Measurements from ENCODE around the gene ZNF561.

ZNF561 gene

GRCh38 chr19:9580728-9581127 is 40.3 kb downstream of the ZNF561 start:
- Histone ChIP-seq H3K27ac (ENCODE audit: low read depth, low read length) (no peak overlapping the region), H3K4me3 (ENCODE audit: low read depth, low read length) (peak overlapping the region; percentile 29), H3K36me3 (ENCODE audit: control insufficient read depth, insufficient read depth, low read length) (peaks cover 36% of the 10 kb centered on the region), H3K4me1 (ENCODE audit: control insufficient read depth, insufficient read depth, low read length) (peaks cover 15% of the 10 kb centered on the region), H3K9me3 (ENCODE audit: control insufficient read depth, insufficient read depth, low read length) (peaks cover 4% of the 10 kb centered on the region; the same call in 1 of the 2 replicates), H3K27me3 (ENCODE audit: control insufficient read depth, insufficient read depth, low read length) (no peaks in the 10 kb centered on the region), H3K9ac (ENCODE audit: low read depth, low read length) (no peak overlapping the region)

GRCh38 chr19:9570255-9570654 is 50.8 kb downstream of the ZNF561 start:
- Histone ChIP-seq H3K27ac (ENCODE audit: low read depth, low read length) (no peak overlapping the region), H3K4me3 (ENCODE audit: low read depth, low read length) (no peak overlapping the region), H3K9ac (ENCODE audit: low read depth, low read length) (no peak overlapping the region), H3K36me3 (ENCODE audit: control insufficient read depth, insufficient read depth, low read length) (peaks cover 66% of the 10 kb centered on the region), H3K27me3 (ENCODE audit: control insufficient read depth, insufficient read depth, low read length) (no peaks in the 10 kb centered on the region), H3K4me1 (ENCODE audit: control insufficient read depth, insufficient read depth, low read length) (no peaks in the 10 kb centered on the region), H3K9me3 (ENCODE audit: control insufficient read depth, insufficient read depth, low read length) (peaks cover 76% of the 10 kb centered on the region)

- Histone ChIP-seq H3K4me1 (ENCODE audit: control insufficient read depth, insufficient read depth, low read length) (no peaks in the 10 kb centered on the region), H3K27ac (ENCODE audit: low read depth, low read length) (no peak overlapping the region), H3K9me3 (ENCODE audit: control insufficient read depth, insufficient read depth, low read length) (peaks cover 83% of the 10 kb centered on the region), H3K9ac (ENCODE audit: low read depth, low read length) (no peak overlapping the region), H3K27me3 (ENCODE audit: control insufficient read depth, insufficient read depth, low read length) (no peaks in the 10 kb centered on the region), H3K36me3 (ENCODE audit: control insufficient read depth, insufficient read depth, low read length) (peaks cover 95% of the 10 kb centered on the region), H3K4me3 (ENCODE audit: low read depth, low read length) (peak overlapping the region; percentile 17; the same call in 1 of the 2 replicates)
Measured at GRCh38 chr19:9566729-9567128, 54.3 kb downstream of the ZNF561 start.

- Histone ChIP-seq H3K4me1 (ENCODE audit: control insufficient read depth, insufficient read depth, low read length) (no peaks in the 10 kb centered on the region), H3K27ac (ENCODE audit: low read depth, low read length) (no peak overlapping the region), H3K27me3 (ENCODE audit: control insufficient read depth, insufficient read depth, low read length) (no peaks in the 10 kb centered on the region), H3K4me3 (ENCODE audit: low read depth, low read length) (peak overlapping the region; percentile 17; the same call in 1 of the 2 replicates), H3K36me3 (ENCODE audit: control insufficient read depth, insufficient read depth, low read length) (peaks cover 96% of the 10 kb centered on the region), H3K9ac (ENCODE audit: low read depth, low read length) (no peak overlapping the region), H3K9me3 (ENCODE audit: control insufficient read depth, insufficient read depth, low read length) (peaks cover 76% of the 10 kb centered on the region)
Measured at GRCh38 chr19:9565900-9566705, 54.9 kb downstream of the ZNF561 start.
